IPS-18a (cell line): Measurements from ENCODE around the gene AP2A1.
A peak's percentile ranks its signal among the peaks of the same experiment; 100 is the strongest.

Source experiments
- H3K27ac ChIP-seq: one replicate; pipeline ENCODE4 v1.5.1; 2013; ENCODE audit warnings: low read length
- H3K27me3 ChIP-seq: one replicate; pipeline ENCODE4 v1.6.1; 2013; ENCODE audit warnings: mild to moderate bottlenecking, low read length; ENCODE audit not compliant: control insufficient read depth, insufficient read depth
- H3K36me3 ChIP-seq: one replicate; pipeline ENCODE4 v1.6.1; 2013; ENCODE audit warnings: low read depth, low read length; ENCODE audit not compliant: control insufficient read depth
- H3K4me1 ChIP-seq: one replicate; pipeline ENCODE4 v1.6.1; 2013; ENCODE audit warnings: low read depth, low read length; ENCODE audit not compliant: control insufficient read depth
- H3K4me3 ChIP-seq: one replicate; pipeline ENCODE4 v1.5.1; 2013; ENCODE audit warnings: low read length
- H3K9ac ChIP-seq: one replicate; pipeline ENCODE4 v1.6.1; 2013; ENCODE audit warnings: mild to moderate bottlenecking, low read length, moderate library complexity
- H3K9me3 ChIP-seq: one replicate; pipeline ENCODE4 v1.6.1; 2013; ENCODE audit warnings: low read depth, low read length; ENCODE audit not compliant: control insufficient read depth

Gene AP2A1

GRCh38 chr19:49746206-49746958 is 20.4 kb upstream of the AP2A1 start:
- no peaks in the 10 kb centered on the region for H3K9me3 ChIP-seq
- no peaks in the 10 kb centered on the region for H3K36me3 ChIP-seq
- peaks cover 7% of the 10 kb centered on the region for H3K4me1 ChIP-seq
- no peaks in the 10 kb centered on the region for H3K27me3 ChIP-seq
- no peak overlapping the region for H3K27ac ChIP-seq
- no peak overlapping the region for H3K9ac ChIP-seq
- no peak overlapping the region for H3K4me3 ChIP-seq

- Histone ChIP-seq H3K9ac (no peak overlapping the region), H3K4me3 (no peak overlapping the region), H3K27ac (no peak overlapping the region), H3K36me3 (no peaks in the 10 kb centered on the region), H3K9me3 (no peaks in the 10 kb centered on the region), H3K27me3 (no peaks in the 10 kb centered on the region), H3K4me1 (peaks cover 8% of the 10 kb centered on the region)
Observed at GRCh38 chr19:49749055-49749716, 17.6 kb upstream of the AP2A1 start.

- Histone ChIP-seq H3K9me3 (no peaks in the 10 kb centered on the region), H3K27me3 (no peaks in the 10 kb centered on the region), H3K36me3 (no peaks in the 10 kb centered on the region), H3K4me1 (peaks cover 8% of the 10 kb centered on the region), H3K4me3 (no peak overlapping the region), H3K9ac (no peak overlapping the region), H3K27ac (no peak overlapping the region)
Observed at GRCh38 chr19:49749771-49750170, 17.0 kb upstream of the AP2A1 start.

- Histone ChIP-seq H3K9me3 (no peaks in the 10 kb centered on the region), H3K27ac (no peak overlapping the region), H3K36me3 (no peaks in the 10 kb centered on the region)
Observed at GRCh38 chr19:49752701-49753100, 14.1 kb upstream of the AP2A1 start.

GRCh38 chr19:49755956-49756355 is 10.8 kb upstream of the AP2A1 start:
- H3K36me3 ChIP-seq = no peaks in the 10 kb centered on the region
- no peak overlapping the region for H3K27ac ChIP-seq
- H3K9ac ChIP-seq = no peak overlapping the region
- no peaks in the 10 kb centered on the region for H3K27me3 ChIP-seq
- H3K4me1 ChIP-seq = peaks cover 4% of the 10 kb centered on the region
- no peaks in the 10 kb centered on the region for H3K9me3 ChIP-seq
- H3K4me3 ChIP-seq = no peak overlapping the region

More at GRCh38 chr19:49752701-49753100, 14.1 kb upstream of the AP2A1 start:
- Histone ChIP-seq H3K27me3 (no peaks in the 10 kb centered on the region), H3K4me3 (no peak overlapping the region), H3K9ac (no peak overlapping the region), H3K4me1 (peaks cover 4% of the 10 kb centered on the region)

GRCh38 chr19:49758292-49758691 is 8.5 kb upstream of the AP2A1 start:
- Histone ChIP-seq H3K9me3 (no peaks in the 10 kb centered on the region), H3K4me1 (no peaks in the 10 kb centered on the region), H3K27ac (no peak overlapping the region), H3K9ac (no peak overlapping the region), H3K36me3 (no peaks in the 10 kb centered on the region), H3K4me3 (no peak overlapping the region), H3K27me3 (no peaks in the 10 kb centered on the region)

- Histone ChIP-seq H3K4me3 (no peak overlapping the region), H3K9ac (no peak overlapping the region), H3K27ac (no peak overlapping the region)
Observed at GRCh38 chr19:49761249-49761624, 5.6 kb upstream of the AP2A1 start.

GRCh38 chr19:49761625-49762311 is 5.0 kb upstream of the AP2A1 start:
- no peaks in the 10 kb centered on the region for H3K9me3 ChIP-seq
- H3K9ac ChIP-seq = no peak overlapping the region
- no peak overlapping the region for H3K27ac ChIP-seq
- no peaks in the 10 kb centered on the region for H3K36me3 ChIP-seq
- no peaks in the 10 kb centered on the region for H3K4me1 ChIP-seq
- no peak overlapping the region for H3K4me3 ChIP-seq
- H3K27me3 ChIP-seq = no peaks in the 10 kb centered on the region

More at GRCh38 chr19:49761249-49761624, 5.6 kb upstream of the AP2A1 start:
- no peaks in the 10 kb centered on the region for H3K27me3 ChIP-seq
- no peaks in the 10 kb centered on the region for H3K36me3 ChIP-seq
- H3K9me3 ChIP-seq = no peaks in the 10 kb centered on the region
- no peaks in the 10 kb centered on the region for H3K4me1 ChIP-seq

GRCh38 chr19:49763230-49763629 is 3.6 kb upstream of the AP2A1 start, which contains the start of gene TSKS:
Gene TSKS (minus strand): TSS chr19:49763306. CDS start chr19:49763247, 59 bp downstream.
- Histone ChIP-seq H3K4me3 (no peak within 1 kb of the TSS), H3K27me3 (no peaks in the 10 kb centered on the region), H3K27ac (no peak within 1 kb of the TSS), H3K9me3 (no peaks in the 10 kb centered on the region), H3K36me3 (no peaks in the 10 kb centered on the region), H3K9ac (no peak within 1 kb of the TSS), H3K4me1 (no peaks in the 10 kb centered on the region)

GRCh38 chr19:49764341-49764740 is 2.5 kb upstream of the AP2A1 start:
- Histone ChIP-seq H3K27ac (no peak overlapping the region), H3K27me3 (no peaks in the 10 kb centered on the region), H3K4me1 (no peaks in the 10 kb centered on the region), H3K9ac (no peak overlapping the region), H3K36me3 (no peaks in the 10 kb centered on the region), H3K9me3 (no peaks in the 10 kb centered on the region), H3K4me3 (no peak overlapping the region)

- no peaks in the 10 kb centered on the region for H3K4me1 ChIP-seq
- H3K36me3 ChIP-seq = no peaks in the 10 kb centered on the region
- H3K27me3 ChIP-seq = no peaks in the 10 kb centered on the region
- peak overlapping the region; percentile 90 for H3K9ac ChIP-seq
- no peaks in the 10 kb centered on the region for H3K9me3 ChIP-seq
- peak overlapping the region; percentile 42 for H3K4me3 ChIP-seq
- peak overlapping the region; percentile 78 for H3K27ac ChIP-seq
Observed at GRCh38 chr19:49766007-49766929, 533 bp upstream of the AP2A1 start.
